ENCODE measurements around the gene C6orf47. TPM values are rescaled to one million over a fixed set of nuclear protein-coding genes. Genes with fewer than 3 reads are reported as not detected.

Gene C6orf47
- total and polyA plus RNA-seq, 2 of the 13 experiments (the other 11 are each of a cell fraction or from before 2014, with no cell fraction given), result 1.7 to 18.1 TPM

DNA sequence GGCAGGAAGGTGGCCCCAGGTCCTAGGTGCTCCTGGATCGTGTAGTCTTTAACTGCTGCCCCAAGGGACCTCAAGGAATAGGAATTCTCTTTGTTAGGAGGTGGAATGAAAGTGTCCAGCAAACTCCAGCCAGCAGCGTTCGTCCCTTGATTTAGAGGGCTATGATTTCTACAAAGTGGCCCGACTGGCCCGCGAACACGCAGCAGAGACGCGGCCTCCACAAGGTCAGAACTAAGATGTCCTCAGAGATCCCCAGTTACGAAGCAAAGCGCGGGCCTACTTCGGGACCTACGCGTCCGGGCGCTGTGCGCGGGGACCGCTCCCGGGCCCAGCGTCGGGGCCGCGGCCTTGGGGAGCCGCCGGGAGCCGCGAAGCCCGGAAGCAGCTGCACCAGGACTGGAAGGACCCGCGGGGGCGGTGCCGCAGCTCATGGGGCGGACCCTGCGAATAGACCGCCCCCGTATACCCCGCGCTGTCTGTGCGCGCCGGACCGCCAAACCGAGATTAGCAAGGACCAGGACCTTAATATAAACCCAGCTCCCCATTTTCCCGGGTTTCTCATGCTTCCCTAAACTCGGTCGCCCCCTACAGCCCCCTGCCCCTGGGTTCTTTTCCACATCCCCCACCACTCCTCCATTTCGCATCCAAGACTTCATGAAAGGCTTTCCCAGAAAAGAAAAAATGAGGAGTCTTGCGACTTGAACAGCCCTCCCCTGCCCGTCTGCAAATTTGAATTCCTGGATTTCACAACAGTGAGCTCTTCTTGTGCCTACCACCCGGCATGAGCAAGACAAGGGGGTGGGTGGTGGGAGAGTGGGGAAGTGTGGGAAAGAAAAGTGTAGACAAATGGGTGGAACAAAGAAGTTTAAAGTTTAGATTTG is at the start of gene C6orf47 (continued):
- TF ChIP-seq, protein P1, sequence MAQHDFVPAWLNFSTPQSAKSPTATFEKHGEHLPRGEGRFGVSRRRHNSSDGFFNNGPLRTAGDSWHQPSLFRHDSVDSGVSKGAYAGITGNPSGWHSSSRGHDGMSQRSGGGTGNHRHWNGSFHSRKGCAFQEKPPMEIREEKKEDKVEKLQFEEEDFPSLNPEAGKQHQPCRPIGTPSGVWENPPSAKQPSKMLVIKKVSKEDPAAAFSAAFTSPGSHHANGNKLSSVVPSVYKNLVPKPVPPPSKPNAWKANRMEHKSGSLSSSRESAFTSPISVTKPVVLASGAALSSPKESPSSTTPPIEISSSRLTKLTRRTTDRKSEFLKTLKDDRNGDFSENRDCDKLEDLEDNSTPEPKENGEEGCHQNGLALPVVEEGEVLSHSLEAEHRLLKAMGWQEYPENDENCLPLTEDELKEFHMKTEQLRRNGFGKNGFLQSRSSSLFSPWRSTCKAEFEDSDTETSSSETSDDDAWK (CRISPR knock-in tag; IDR thresholded peaks at IDR 0.05), result no peak
- TF ChIP-seq, protein P2, sequence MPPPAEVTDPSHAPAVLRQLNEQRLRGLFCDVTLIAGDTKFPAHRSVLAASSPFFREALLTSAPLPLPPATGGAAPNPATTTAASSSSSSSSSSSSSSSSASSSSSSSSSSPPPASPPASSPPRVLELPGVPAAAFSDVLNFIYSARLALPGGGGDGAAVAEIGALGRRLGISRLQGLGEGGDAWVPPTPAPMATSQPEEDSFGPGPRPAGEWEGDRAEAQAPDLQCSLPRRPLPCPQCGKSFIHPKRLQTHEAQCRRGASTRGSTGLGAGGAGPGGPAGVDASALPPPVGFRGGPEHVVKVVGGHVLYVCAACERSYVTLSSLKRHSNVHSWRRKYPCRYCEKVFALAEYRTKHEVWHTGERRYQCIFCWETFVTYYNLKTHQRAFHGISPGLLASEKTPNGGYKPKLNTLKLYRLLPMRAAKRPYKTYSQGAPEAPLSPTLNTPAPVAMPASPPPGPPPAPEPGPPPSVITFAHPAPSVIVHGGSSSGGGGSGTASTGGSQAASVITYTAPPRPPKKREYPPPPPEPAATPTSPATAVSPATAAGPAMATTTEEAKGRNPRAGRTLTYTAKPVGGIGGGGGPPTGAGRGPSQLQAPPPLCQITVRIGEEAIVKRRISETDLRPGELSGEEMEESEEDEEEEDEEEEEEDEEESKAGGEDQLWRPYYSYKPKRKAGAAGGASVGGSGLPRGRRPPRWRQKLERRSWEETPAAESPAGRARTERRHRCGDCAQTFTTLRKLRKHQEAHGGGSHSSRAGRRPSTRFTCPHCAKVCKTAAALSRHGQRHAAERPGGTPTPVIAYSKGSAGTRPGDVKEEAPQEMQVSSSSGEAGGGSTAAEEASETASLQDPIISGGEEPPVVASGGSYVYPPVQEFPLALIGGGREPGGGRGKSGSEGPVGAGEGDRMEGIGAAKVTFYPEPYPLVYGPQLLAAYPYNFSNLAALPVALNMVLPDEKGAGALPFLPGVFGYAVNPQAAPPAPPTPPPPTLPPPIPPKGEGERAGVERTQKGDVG (CRISPR knock-in tag; IDR thresholded peaks at IDR 0.05; ENCODE audit: borderline replicate concordance), result no peak
- TF ChIP-seq SIX4 (CRISPR knock-in tag; IDR thresholded peaks at IDR 0.05), result no peak
- TF ChIP-seq, protein P3, sequence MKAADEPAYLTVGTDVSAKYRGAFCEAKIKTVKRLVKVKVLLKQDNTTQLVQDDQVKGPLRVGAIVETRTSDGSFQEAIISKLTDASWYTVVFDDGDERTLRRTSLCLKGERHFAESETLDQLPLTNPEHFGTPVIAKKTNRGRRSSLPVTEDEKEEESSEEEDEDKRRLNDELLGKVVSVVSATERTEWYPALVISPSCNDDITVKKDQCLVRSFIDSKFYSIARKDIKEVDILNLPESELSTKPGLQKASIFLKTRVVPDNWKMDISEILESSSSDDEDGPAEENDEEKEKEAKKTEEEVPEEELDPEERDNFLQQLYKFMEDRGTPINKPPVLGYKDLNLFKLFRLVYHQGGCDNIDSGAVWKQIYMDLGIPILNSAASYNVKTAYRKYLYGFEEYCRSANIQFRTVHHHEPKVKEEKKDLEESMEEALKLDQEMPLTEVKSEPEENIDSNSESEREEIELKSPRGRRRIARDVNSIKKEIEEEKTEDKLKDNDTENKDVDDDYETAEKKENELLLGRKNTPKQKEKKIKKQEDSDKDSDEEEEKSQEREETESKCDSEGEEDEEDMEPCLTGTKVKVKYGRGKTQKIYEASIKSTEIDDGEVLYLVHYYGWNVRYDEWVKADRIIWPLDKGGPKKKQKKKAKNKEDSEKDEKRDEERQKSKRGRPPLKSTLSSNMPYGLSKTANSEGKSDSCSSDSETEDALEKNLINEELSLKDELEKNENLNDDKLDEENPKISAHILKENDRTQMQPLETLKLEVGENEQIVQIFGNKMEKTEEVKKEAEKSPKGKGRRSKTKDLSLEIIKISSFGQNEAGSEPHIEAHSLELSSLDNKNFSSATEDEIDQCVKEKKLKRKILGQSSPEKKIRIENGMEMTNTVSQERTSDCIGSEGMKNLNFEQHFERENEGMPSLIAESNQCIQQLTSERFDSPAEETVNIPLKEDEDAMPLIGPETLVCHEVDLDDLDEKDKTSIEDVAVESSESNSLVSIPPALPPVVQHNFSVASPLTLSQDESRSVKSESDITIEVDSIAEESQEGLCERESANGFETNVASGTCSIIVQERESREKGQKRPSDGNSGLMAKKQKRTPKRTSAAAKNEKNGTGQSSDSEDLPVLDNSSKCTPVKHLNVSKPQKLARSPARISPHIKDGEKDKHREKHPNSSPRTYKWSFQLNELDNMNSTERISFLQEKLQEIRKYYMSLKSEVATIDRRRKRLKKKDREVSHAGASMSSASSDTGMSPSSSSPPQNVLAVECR (CRISPR knock-in tag; IDR thresholded peaks at IDR 0.05; ENCODE audit: borderline replicate concordance), result peak; percentile 92
- TF ChIP-seq MBD4 (IDR thresholded peaks at IDR 0.05; ENCODE audit: borderline replicate concordance, low read length), result no peak
- TF ChIP-seq FOXP1 (IDR thresholded peaks at IDR 0.05), result no peak
- no peak for TF ChIP-seq FOXP1 (CRISPR knock-in tag; IDR thresholded peaks at IDR 0.05)
- peak; percentile 65; the same call in 1 of the 2 replicates for TF ChIP-seq PRMT3 (CRISPR knock-in tag; IDR thresholded peaks at IDR 0.05; ENCODE audit: borderline replicate concordance, low read depth)
- TF ChIP-seq, protein P4, sequence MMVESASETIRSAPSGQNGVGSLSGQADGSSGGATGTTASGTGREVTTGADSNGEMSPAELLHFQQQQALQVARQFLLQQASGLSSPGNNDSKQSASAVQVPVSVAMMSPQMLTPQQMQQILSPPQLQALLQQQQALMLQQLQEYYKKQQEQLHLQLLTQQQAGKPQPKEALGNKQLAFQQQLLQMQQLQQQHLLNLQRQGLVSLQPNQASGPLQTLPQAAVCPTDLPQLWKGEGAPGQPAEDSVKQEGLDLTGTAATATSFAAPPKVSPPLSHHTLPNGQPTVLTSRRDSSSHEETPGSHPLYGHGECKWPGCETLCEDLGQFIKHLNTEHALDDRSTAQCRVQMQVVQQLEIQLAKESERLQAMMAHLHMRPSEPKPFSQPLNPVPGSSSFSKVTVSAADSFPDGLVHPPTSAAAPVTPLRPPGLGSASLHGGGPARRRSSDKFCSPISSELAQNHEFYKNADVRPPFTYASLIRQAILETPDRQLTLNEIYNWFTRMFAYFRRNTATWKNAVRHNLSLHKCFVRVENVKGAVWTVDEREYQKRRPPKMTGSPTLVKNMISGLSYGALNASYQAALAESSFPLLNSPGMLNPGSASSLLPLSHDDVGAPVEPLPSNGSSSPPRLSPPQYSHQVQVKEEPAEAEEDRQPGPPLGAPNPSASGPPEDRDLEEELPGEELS (CRISPR knock-in tag; IDR thresholded peaks at IDR 0.05), result peak; percentile 51; the same call in 1 of the 2 replicates
- peak; percentile 68; the same call in 1 of the 2 replicates for TF ChIP-seq CBFB (CRISPR knock-in tag; IDR thresholded peaks at IDR 0.05)
- peak; percentile 79 for TF ChIP-seq PCBP2 (optimal IDR thresholded peaks at IDR 0.05; ENCODE audit: low read depth, low read length, poor library complexity, severe bottlenecking)
- TF ChIP-seq FOXO1 (CRISPR knock-in tag; IDR thresholded peaks at IDR 0.05), result peak; percentile 11; the same call in 1 of the 2 replicates
- TF ChIP-seq SCMH1 (CRISPR knock-in tag; IDR thresholded peaks at IDR 0.05; ENCODE audit: borderline replicate concordance), result no peak
- TF ChIP-seq ZNF878 (CRISPR knock-in tag; IDR thresholded peaks at IDR 0.05), result peak; percentile 92
- peak; percentile 81 for TF ChIP-seq SALL1 (CRISPR knock-in tag; IDR thresholded peaks at IDR 0.05)
- peak; percentile 99 for TF ChIP-seq RBFOX2 (IDR thresholded peaks at IDR 0.05; ENCODE audit: low read depth, low read length)
- TF ChIP-seq GATAD2A (CRISPR knock-in tag; IDR thresholded peaks at IDR 0.05), result peak; percentile 55; the same call in 1 of the 2 replicates

All from HepG2 (cell line).